ENCODE data around the gene SLC9A3. TPM values are rescaled to one million over a fixed set of nuclear protein-coding genes. Genes with fewer than 3 reads are reported as not detected.

SLC9A3 gene
- total RNA-seq, 1 donor from 2014 or later = 3.9 TPM

GRCh38 chr5:496028-496427, 28.2 kb downstream of the SLC9A3 start:
- no peak for DNase-seq (ENCODE audit: extremely low spot score in 2 of 2)
- Histone ChIP-seq H3K4me3 (no peak overlapping the region), H3K27me3 (no peaks in the 10 kb centered on the region), H3K4me1 (no peaks in the 10 kb centered on the region), H3K27ac (no peak overlapping the region), H3K36me3 (no peaks in the 10 kb centered on the region), H3K9me3 (no peaks in the 10 kb centered on the region)
- TF ChIP-seq CTCF (IDR thresholded peaks at IDR 0.05) (no peak), POLR2A (IDR thresholded peaks at IDR 0.05) (no peak), POLR2AphosphoS5 (IDR thresholded peaks at IDR 0.05; ENCODE audit: insufficient read depth in 1 of 2, low read depth in 1 of 2) (no peak)
- intact Hi-C loops (cut with DNase I) = no loop called here

GRCh38 chr5:494667-495255, 29.5 kb downstream of the SLC9A3 start:
- H3K4me3 ChIP-seq = no peak overlapping the region
- intact Hi-C loops (cut with DNase I) = no loop called here
- H3K27me3 ChIP-seq = no peaks in the 10 kb centered on the region

DNA sequence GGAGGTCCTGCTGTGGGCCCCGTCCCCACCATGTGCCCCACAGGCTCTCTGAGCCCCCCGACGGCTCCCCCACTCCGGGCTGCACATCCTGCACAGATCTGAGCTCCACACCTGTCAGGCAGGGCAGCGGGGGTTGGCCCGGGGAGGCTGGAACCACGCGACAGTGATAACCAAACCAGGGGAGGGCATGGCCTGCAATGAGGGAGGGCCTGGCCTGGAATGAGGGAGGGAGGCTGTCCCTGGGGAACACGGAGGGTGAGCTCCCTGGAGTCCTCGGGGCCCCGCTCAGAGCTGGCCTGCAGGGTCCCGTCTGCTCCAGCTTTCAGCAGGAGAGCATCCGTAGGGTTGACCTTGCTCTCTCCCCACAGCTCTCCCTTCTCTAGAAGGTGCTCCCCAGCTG, 30.5 kb downstream of the SLC9A3 start:
- Histone ChIP-seq H3K9me3 (no peaks in the 10 kb centered on the region), H3K27me3 (no peaks in the 10 kb centered on the region), H3K27ac (no peak overlapping the region), H3K36me3 (no peaks in the 10 kb centered on the region), H3K4me1 (no peaks in the 10 kb centered on the region), H3K4me3 (no peak overlapping the region)
- intact Hi-C loops (cut with DNase I) = no loop called here
- no peak for DNase-seq (ENCODE audit: extremely low spot score in 2 of 2)
- TF ChIP-seq CTCF (IDR thresholded peaks at IDR 0.05) (no peak), POLR2A (IDR thresholded peaks at IDR 0.05) (no peak), POLR2AphosphoS5 (IDR thresholded peaks at IDR 0.05; ENCODE audit: insufficient read depth in 1 of 2, low read depth in 1 of 2) (no peak)

More at GRCh38 chr5:494667-495255, 29.5 kb downstream of the SLC9A3 start:
- no peaks in the 10 kb centered on the region for H3K36me3 ChIP-seq
- no peaks in the 10 kb centered on the region for H3K4me1 ChIP-seq
- no peak for DNase-seq (ENCODE audit: extremely low spot score in 2 of 2)
- H3K9me3 ChIP-seq = no peaks in the 10 kb centered on the region
- TF ChIP-seq POLR2AphosphoS5 (IDR thresholded peaks at IDR 0.05; ENCODE audit: insufficient read depth in 1 of 2, low read depth in 1 of 2) (no peak), POLR2A (IDR thresholded peaks at IDR 0.05) (no peak), CTCF (IDR thresholded peaks at IDR 0.05) (no peak)
- H3K27ac ChIP-seq = no peak overlapping the region

GRCh38 chr5:493119-493701, 31.0 kb downstream of the SLC9A3 start:
- H3K4me3 ChIP-seq = no peak overlapping the region
- no peaks in the 10 kb centered on the region for H3K4me1 ChIP-seq
- no peak for DNase-seq (ENCODE audit: extremely low spot score in 2 of 2)
- H3K36me3 ChIP-seq = no peaks in the 10 kb centered on the region
- no peaks in the 10 kb centered on the region for H3K9me3 ChIP-seq
- no peak overlapping the region for H3K27ac ChIP-seq
- intact Hi-C loops (cut with DNase I) = no loop called here
- TF ChIP-seq POLR2AphosphoS5 (IDR thresholded peaks at IDR 0.05; ENCODE audit: insufficient read depth in 1 of 2, low read depth in 1 of 2) (no peak), POLR2A (IDR thresholded peaks at IDR 0.05) (no peak), CTCF (IDR thresholded peaks at IDR 0.05) (no peak)
- no peaks in the 10 kb centered on the region for H3K27me3 ChIP-seq

DNA sequence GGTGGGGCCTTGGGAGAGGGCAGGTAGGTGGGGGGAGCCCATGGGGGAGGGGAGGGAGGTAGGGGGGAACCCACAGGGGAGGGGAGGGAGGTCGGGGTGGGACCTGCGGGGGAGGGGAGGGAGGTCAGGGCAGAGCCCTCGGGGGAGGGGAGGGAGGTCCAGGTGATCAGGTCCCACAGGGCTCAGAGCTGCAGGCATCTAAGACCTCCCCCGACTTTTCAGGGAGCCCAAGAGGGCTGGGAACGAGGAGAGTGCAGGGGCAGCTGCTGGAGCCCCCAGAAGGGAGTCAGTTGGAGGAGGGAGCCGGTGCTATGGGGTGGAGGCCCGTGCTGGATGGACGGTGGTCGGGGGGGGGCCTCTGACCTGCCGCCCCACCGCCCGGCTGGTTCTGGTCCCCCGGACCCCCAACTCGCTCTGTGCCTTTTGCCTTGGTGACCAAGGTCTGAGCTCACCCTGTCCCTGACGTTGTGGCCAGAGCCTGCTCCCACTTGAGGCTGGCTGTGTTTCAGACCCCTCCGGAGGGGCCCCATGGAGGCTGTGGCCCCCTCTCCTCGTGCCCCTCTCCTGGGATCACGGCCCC, 31.8 kb downstream of the SLC9A3 start:
- no peak for DNase-seq (ENCODE audit: extremely low spot score in 2 of 2)
- H3K27ac ChIP-seq = no peak overlapping the region
- intact Hi-C loops (cut with DNase I) = no loop called here
- H3K4me3 ChIP-seq = no peak overlapping the region
- H3K36me3 ChIP-seq = no peaks in the 10 kb centered on the region
- TF ChIP-seq CTCF (IDR thresholded peaks at IDR 0.05) (no peak), POLR2AphosphoS5 (IDR thresholded peaks at IDR 0.05; ENCODE audit: insufficient read depth in 1 of 2, low read depth in 1 of 2) (no peak), POLR2A (IDR thresholded peaks at IDR 0.05) (no peak)
- no peaks in the 10 kb centered on the region for H3K4me1 ChIP-seq
- no peaks in the 10 kb centered on the region for H3K9me3 ChIP-seq
- no peaks in the 10 kb centered on the region for H3K27me3 ChIP-seq
